GM21619 (cell line): Measurements from ENCODE around the gene ZSCAN5A.
"Not testable (repeated sequence)": the region's sequence is repeated elsewhere in the genome, so short reads cannot be mapped to it uniquely, and the experiment has no call there.

Source experiments
- ATAC-seq: cut with Tn5 transposase; IDR thresholded peaks from one replicate; pipeline ENCODE4 v1.9.1; 2021; ENCODE audit not compliant: unreplicated experiment

The ZSCAN5A gene, protein sequence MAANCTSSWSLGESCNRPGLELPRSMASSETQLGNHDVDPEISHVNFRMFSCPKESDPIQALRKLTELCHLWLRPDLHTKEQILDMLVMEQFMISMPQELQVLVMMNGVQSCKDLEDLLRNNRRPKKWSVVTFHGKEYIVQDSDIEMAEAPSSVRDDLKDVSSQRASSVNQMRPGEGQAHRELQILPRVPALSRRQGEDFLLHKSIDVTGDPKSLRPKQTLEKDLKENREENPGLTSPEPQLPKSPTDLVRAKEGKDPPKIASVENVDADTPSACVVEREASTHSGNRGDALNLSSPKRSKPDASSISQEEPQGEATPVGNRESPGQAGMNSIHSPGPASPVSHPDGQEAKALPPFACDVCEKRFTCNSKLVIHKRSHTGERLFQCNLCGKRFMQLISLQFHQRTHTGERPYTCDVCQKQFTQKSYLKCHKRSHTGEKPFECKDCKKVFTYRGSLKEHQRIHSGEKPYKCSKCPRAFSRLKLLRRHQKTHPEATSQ

DNA sequence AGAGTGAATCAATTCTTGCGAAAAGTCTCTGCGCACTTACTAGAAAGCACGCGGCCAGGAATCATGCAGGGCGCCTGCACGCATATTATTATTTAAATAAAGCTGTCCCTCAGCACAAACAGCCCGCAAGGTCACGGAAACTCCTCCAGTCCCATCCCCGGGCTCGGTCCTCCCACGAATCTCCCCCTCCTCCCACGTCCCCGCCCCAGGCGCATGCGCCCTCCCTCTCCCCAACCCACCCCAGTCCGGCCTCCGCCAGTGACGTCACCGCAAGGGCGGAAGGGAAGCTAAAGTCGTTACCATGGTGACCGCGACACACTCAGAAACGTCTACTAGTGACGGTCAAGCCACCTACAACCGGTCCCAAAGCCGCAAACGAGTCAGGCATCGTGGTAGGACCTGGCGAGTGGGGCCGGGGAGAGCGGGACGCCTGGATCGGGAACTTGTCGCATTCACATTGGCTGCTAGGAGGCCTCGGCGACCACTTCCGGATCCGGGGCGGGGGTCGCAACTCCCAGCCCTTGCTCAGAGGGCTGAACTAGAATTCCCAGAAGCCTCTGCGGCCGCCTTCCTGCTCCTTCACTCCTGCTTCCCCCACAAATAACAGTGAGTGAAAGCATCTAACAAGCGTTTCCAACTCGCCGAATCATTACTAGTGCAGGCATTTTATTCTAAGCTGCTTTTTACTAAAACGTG is at the start of gene ZSCAN5A:
TSS of gene ZSCAN5A (minus strand) at position 459 of the 696 bp plus-strand sequence. CDS start 89,793 bp downstream, outside the sequence.
- peak; percentile 73 for ATAC-seq

DNA sequence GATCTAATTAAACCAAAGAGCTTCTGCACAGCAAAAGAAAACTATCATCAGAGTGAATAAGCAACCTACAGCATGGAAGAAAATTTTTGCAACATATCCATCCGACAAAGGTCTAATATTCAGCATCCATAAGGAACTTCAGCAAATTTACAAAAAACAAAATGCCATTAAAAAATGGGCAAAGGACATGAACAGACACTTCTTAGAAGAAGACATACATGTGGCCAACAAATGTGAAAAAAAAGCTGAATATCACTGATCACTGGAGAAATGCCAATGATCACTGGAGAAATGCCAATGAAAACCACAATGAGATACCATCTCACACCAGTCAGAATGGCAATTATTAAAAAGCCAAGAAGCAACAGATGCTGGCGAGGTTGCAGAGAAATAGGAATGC is 46.2 kb upstream of the ZSCAN5A start:
- ATAC-seq = no peak

DNA sequence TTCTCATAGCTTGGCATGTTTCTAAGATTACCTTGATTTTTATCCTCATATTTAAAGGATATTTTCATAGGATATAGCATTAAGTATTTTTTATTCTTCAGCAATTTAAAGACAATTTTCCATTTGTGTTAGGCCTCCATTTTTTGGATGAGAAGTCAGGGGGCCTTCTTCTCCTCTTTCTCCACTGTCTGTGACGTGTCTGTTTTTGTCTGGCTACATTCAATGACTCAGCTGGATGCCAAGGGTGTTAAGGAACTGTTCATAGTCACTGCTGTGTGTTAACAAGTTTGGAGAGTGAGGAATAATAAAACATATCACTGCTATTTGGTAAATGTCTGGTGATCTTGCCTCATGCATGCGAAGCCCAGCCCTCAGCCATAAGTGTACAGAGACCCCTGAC is 42.3 kb upstream of the ZSCAN5A start:
- ATAC-seq = no peak

DNA sequence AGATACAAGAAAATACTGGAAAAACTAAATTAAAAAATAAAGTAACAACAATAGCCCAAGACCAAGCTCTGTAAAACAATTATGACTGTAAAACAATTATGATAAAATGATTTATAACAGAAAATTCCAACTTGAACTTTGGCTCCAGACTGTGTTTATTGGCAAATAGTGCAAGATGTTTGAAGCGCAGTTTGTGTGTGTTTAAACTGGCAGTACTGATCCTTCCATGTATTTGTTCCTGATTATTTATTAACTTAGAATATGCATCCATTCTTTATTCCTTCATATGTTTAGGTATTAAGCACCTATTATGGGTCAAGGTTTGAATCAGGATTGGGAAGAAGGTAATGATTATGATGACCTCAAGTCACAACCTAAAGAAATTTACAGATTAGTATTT is 40.9 kb upstream of the ZSCAN5A start:
- no peak for ATAC-seq

DNA sequence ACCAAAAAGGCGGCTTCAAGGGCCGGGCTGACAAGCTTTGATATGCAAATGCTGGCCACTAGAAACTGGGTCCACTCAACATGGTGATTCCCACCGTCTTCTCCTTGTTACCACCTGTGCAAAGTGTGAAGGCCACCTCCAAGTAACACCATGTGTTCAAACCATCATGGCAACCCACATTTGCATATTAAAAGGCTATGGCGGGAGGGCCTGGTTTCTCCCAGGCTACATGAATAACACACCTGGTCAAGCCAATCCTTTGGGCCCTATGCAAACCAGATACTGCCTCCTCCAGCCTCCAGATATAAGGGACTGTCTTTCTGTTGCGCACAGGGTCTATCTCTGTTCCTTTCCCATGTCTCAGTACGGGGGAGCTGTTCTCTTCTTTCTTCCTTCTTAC is 36.6 kb upstream of the ZSCAN5A start:
- ATAC-seq = no peak

DNA sequence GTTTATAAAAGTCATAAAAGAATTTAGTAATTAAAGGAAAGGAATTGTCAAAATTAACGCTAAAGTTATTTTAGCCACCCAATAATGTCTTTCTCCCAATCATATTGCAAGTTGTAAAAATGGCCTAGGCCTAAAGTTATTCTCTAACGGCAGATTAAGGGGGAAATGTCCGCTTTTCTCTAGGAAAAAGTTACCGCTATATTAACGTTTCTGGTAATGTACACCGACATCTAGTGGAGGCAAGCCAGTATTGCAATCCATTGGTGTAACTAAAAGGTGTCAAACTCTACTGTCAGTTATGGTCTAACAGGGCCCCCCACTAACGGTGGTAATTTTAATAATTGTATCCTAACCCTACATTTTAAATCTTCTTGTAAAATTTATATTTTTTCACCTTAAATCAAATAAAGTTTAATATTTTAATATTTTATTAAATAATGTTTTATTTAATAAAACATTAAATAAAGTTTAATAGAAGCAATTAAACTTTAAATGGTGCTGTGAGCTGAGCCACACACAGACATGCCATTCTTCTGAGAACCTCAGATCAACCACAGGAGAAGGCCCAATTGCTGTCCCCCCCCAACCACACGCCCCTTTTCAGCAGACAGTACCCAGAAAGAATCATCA is 35.9 kb upstream of the ZSCAN5A start:
- no peak for ATAC-seq

DNA sequence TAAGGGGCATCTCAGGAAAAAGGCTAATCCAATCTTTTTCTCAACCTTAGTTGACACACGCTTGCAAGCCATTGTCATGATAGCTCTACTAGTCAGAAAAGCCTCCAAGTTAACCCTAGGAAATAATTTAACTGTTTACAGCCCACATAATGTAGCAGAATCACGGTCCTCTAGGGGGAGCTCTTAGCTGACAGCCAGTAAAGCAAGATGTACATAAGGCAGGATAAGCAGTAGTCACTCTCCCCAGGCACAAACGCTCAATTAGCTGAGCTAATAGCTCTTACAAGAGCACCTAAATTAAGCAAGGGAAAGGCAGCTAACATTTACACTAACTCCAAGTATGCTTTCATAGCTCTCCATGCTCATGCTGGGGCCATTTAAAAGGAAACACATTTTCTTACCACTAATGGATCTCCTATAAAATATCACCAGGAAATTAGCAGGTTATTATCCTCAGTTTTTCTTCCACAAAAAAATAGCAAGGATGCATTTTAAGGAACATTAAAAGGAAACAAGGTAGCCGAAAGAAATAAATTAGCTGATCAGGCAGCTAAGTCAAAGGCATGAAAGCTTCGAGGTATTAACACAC is 33.7 kb upstream of the ZSCAN5A start:
- no peak for ATAC-seq

DNA sequence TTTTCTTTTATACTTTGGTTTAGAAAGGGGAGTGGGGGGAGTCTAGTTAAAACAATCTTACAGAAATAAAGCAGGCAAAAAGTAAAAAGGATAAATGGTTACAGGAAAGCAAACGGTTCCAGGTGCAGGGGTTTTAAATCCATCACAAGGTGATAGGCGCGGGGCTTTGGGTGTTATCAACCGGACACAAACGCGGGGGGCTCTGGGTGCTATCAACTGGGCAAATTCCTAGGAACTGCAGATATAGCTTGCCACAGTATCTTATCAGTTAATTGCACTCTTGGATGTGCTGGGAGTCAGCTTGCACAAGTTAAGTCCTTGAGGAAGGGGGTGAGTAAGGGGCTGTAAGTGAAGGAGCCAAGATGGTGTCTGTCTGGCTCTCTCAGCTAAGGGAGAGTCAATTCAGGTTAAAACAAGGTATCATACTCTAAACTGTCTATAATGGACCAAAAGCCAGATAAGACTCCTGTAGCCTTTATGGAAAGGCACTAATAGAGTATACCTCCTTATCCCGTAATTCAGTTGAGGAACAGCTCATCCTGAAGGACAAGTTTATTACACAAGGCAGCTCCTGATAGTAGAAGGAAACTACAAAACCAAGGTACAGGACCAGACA is 32.6 kb upstream of the ZSCAN5A start:
- no peak for ATAC-seq

DNA sequence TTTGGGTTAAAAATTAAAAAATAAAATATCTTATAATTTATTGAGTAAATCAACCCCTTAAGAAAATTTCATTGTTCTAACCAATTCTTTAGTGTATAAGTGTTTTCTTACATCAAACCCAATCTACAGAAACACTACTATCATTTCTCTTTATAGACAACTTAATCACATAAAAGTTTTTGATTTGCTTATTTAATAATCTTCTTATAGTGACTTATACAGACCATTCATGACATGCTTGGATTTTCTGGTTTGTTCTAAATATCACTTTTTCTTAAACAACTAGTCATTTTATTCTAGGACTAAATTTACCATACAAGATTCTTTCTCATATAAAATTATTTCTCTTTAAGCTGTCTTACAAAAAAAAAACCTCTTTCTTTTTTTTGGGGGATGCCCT is 27.3 kb upstream of the ZSCAN5A start:
- no peak for ATAC-seq

DNA sequence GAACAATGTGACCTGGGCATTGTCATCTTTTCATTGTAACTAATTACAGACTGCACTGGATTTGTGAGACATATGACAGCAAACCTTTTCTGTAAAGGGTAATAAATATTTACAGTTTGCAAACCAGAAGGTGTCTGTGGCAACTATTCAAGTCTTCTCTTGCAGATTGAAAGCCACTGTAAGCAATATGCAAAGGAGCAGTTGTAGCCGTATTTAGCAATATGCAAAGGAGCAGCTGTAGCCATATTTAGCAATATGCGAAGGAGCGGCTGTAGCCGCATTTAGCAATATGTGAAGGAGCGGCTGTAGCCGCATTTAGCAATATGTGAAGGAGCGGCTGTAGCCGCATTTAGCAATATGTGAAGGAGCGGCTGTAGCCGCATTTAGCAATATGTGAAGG is 24.4 kb upstream of the ZSCAN5A start:
- not testable (repeated sequence) for ATAC-seq

DNA sequence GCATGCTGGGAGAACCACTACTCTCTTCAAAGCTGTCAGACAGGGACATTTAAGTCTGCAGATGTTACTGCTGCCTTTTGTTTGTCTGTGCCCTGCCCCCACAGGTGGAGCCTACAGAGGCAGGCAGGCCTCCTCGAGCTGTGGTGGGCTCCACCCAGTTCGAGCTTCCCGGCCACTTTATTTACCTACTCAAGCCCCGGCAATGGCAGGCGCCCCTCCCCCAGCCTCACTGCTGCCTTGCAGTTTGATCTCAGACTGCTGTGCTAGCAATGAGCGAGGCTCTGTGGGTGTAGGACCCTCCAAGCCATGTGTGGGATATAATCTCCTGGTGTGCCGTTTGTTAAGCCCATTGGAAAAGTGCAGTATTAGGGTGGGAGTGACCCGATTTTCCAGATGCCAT is 22.4 kb upstream of the ZSCAN5A start:
- ATAC-seq = not testable (repeated sequence)

DNA sequence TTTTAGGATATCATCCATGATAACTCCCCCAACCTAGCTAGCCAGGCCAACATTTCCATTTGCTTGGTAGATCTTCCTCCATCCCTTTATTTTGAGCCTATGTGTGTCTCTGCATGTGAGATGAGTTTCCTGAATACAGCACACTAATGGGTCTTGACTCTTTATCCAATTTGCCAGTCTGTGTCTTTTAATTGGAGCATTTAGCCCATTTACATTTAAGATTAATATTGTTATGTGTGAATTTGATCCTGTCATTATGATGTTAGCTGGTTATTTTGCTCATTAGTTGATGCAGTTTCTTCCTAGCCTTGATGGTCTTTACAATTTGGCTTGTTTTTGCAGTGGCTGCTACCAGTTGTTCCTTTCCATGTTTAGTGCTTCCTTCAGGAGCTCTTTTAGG is 20.7 kb upstream of the ZSCAN5A start:
- ATAC-seq = not testable (repeated sequence)

DNA sequence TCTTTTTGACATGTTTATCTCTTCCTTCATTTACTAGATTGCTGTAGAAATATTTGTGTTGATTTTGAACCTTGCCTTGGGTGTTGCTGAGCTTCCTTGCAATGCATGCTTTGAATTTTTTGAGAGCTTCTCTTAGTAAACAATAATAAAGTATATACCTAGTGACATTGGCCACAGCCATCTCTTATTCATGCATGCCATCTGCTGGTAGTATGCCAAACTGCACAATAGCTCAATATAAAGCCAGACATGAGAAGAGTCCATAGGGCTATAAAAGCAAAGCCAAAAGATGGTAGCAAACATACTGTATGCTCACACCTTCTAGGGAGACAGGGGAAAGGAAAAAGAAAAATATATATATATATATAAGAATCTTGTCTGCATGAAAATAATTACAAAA is 18.9 kb upstream of the ZSCAN5A start:
- ATAC-seq = no peak

DNA sequence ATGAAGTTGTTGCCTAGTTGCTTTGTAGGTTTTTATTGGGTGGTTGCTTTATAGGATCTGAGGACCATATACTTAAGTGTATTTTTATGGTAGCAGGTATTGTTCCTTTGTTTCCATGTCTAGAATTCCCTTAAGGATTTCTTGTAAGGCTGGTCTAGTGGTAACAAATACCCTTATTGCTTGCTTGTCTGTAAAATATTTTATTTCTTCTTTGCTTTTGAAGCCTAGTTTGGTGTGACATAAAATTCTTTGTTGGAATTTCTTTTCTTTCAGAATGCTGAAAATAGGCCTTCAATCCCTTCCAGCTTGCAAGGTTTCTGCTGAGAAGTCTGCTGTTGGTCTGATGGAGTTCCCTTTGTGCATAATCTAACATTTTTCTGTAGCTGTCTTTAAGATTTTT is 18.1 kb upstream of the ZSCAN5A start:
- ATAC-seq = no peak

DNA sequence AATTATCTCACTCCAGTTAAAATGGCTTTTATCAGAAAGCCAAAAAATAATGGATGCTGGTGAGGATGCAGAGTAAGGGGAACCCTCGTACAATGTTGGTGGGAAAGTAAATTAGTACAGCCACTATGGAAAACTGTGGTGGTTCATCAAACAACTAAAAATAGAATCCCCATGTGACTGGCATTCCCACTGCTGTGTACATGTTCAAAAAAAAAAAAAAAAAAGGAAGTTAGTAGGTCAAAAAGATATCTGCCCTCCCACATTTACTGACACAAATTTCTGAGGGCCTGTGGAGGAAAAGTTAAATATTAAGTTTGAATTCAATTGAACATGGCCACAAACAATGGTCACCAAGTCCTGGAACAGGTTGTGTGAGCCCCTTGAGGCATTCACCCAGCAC is 9.8 kb upstream of the ZSCAN5A start:
- no peak for ATAC-seq

DNA sequence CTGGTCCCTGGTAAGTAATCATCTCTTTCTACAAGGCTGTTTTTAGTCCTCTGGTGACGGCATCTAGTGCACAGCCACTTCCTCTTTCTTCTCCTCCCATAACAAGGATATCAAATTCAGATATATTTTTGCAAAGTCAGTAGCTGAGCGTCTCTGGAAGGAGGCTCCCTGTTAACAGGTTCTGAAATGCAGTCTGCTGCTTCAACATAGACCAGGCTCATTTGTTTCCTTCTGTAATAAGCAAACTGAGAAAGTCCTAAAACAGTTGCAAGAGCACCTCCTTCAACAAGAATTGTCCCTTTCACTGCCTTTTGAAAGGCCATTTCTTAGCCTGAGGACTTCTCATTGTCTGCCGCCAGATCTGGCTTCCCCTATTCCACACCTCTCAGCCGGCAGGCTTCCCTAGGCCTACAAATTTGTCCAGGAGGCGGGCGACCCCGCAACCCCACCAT is 7.4 kb upstream of the ZSCAN5A start:
- no peak for ATAC-seq

DNA sequence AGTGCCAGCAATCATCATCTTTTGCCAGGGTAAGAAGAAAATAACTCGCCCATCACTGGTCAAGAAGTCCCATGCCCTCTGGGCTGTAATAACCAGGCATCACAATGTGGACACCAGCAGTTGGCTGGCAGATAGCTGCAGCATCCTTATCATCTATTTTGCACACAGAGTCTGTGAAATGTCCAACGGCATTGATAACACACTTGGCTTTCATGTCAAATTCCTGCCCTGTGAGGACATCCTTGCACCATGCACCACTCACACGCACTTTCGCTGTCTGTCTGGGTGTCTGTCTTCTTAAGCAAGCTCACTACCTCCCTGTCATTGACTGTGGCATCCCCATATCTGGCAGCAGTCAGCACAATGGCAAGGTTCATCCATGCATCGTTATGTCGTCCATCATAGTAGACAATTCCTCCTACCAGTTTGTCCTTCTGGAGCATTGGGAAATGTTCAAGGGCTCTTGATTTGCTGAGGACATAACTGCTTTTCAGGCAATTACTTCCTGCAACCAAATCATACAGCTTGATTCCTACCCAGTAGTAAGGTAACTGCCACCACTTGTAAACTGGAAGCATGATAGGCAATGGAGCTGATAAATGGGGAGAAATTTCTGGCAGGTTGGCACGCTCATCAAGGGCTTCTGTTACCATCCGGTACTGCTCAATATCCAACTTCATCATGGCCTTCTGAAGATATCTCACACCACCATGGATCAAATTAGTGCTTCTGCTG is 6.8 kb upstream of the ZSCAN5A start:
- no peak for ATAC-seq

DNA sequence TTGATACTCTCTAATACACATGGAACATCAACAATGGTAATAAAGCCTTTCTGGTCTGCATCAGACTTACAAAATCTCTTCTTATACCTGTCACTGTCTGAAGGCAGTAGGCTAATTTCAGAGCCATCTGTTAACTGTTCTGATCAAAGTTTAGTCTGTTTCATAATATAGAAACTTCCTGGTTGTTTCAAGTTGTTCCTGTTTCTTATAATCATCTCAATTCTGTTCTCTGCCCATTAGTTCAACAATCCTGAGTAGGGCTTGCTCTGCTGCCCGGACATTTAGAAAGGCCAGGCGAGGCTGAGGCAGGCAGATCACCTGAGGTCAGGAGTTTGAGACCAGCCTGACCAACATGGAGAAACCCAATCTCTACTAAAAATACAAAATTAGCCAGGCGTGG is 5.4 kb upstream of the ZSCAN5A start:
- ATAC-seq = no peak

DNA sequence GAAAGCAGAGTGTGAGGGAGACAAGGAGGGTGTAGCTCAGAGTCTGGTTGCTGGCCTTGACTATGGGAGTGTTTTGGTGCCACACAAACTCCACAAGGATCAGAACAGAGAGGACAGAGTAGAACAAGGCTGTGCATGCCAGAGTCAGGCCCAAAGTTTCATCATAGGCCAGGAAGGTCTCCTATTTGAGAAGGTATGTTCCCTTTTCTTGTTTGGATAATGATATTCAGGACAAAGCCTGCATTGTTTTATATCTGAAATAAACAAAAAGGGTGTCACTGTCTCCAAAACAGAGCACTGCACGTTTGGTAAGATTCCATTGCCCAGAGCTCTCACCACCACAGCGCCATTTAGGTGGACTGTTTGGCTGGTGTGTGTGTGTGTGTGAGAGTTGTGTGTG is 3.1 kb upstream of the ZSCAN5A start:
- ATAC-seq = no peak

DNA sequence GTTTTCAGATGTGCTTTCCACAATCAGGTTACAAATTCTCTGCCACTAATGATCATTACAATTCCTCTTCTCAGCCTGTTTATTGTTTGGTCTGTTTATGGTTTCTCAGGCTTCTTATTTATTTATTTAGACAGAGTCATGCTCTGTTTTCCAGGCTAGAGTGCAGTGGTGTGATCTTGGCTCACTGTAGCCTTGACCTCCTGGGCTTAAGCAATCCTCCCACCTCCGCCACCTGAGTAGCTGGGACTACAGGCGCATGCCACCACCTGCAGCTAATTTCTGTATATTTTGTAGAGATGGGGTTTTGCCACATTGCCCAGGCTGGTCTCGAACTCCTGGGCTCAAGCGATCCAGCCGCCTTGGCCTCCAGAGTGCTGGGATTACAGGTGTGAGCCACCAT is 2.1 kb upstream of the ZSCAN5A start:
- ATAC-seq = no peak
